ENCODE results near the gene HPS3. TPM values are rescaled to one million over a fixed set of nuclear protein-coding genes. Genes with fewer than 3 reads are reported as not detected.
A peak's percentile ranks its signal among the peaks of the same experiment; 100 is the strongest.

Gene HPS3
- total and polyA plus RNA-seq, 2 experiments from 2014 or later: 14.5 to 18.4 TPM

- no peak overlapping the region for H3K4me3 ChIP-seq
- no peaks in the 10 kb centered on the region for H3F3A ChIP-seq (ENCODE audit: insufficient read depth)
- no peaks in the 10 kb centered on the region for H3K9me2 ChIP-seq (ENCODE audit: insufficient read depth)
- 89 to 90% methylated on average over 4 of the region's 4 CpGs for WGBS, 2 experiments (ENCODE audit: low coverage in 1 of 2, low lambda C conversion rate in 2 of 2, missing lambda C conversion rate in 2 of 2)
- no peak overlapping the region for H3K4me2 ChIP-seq (ENCODE audit: unreplicated experiment)
- H3K36me3 ChIP-seq (ENCODE audit: low read depth): peaks cover 40% of the 10 kb centered on the region
- H3K27me3 ChIP-seq (replicated peaks; ENCODE audit: insufficient read depth): no peaks in the 10 kb centered on the region
- H2AFZ ChIP-seq: no peak overlapping the region
- no peak for DNase-seq
- no peaks in the 10 kb centered on the region for H3K4me1 ChIP-seq (ENCODE audit: insufficient read depth)
- H3K9me3 ChIP-seq (ENCODE audit: low read depth): no peaks in the 10 kb centered on the region
- no peak overlapping the region for H3K9ac ChIP-seq
- H4K20me1 ChIP-seq (ENCODE audit: insufficient read depth): no peaks in the 10 kb centered on the region
- no peak for TF ChIP-seq EZH2 (IDR thresholded peaks at IDR 0.05; ENCODE audit: insufficient read depth, poor library complexity, severe bottlenecking)
- no peak for TF ChIP-seq EZH2phosphoT487 (IDR thresholded peaks at IDR 0.05; ENCODE audit: insufficient read depth, low read depth)
- in situ Hi-C loops (cut with MboI): no loop called here
- H3K79me2 ChIP-seq (ENCODE audit: insufficient read depth): no peaks in the 10 kb centered on the region
- H3K27ac ChIP-seq: no peak overlapping the region
Observed at GRCh38 chr3:149160754-149161300, 31.4 kb downstream of the HPS3 start.

GRCh38 chr3:149162007-149162406 lies 32.6 kb downstream of the HPS3 start:
- no peak overlapping the region for H3K9ac ChIP-seq
- no peaks in the 10 kb centered on the region for H3K79me2 ChIP-seq (ENCODE audit: insufficient read depth)
- H3K9me2 ChIP-seq (ENCODE audit: insufficient read depth): no peaks in the 10 kb centered on the region
- no peak overlapping the region for H2AFZ ChIP-seq
- H3K4me2 ChIP-seq (ENCODE audit: unreplicated experiment): no peak overlapping the region
- no peaks in the 10 kb centered on the region for H4K20me1 ChIP-seq (ENCODE audit: insufficient read depth)
- 83 to 86% methylated on average over 2 of the region's 2 CpGs for WGBS, 2 experiments (ENCODE audit: low coverage in 1 of 2, low lambda C conversion rate in 2 of 2, missing lambda C conversion rate in 2 of 2)
- no peaks in the 10 kb centered on the region for H3K4me1 ChIP-seq (ENCODE audit: insufficient read depth)
- TF ChIP-seq EZH2 (IDR thresholded peaks at IDR 0.05; ENCODE audit: insufficient read depth, poor library complexity, severe bottlenecking) (no peak), EZH2phosphoT487 (IDR thresholded peaks at IDR 0.05; ENCODE audit: insufficient read depth, low read depth) (no peak)
- in situ Hi-C loops (cut with MboI): no loop called here
- H3K4me3 ChIP-seq: no peak overlapping the region
- H3F3A ChIP-seq (ENCODE audit: insufficient read depth): no peaks in the 10 kb centered on the region
- no peak overlapping the region for H3K27ac ChIP-seq
- no peaks in the 10 kb centered on the region for H3K27me3 ChIP-seq (replicated peaks; ENCODE audit: insufficient read depth)
- H3K36me3 ChIP-seq (ENCODE audit: low read depth): peaks cover 49% of the 10 kb centered on the region
- no peaks in the 10 kb centered on the region for H3K9me3 ChIP-seq (ENCODE audit: low read depth)
- no peak for DNase-seq

- no peaks in the 10 kb centered on the region for H3F3A ChIP-seq (ENCODE audit: insufficient read depth)
- H3K9me2 ChIP-seq (ENCODE audit: insufficient read depth): no peaks in the 10 kb centered on the region
- no peak overlapping the region for H2AFZ ChIP-seq
- H4K20me1 ChIP-seq (ENCODE audit: insufficient read depth): no peaks in the 10 kb centered on the region
- H3K36me3 ChIP-seq (ENCODE audit: low read depth): peaks cover 47% of the 10 kb centered on the region
- no peak overlapping the region for H3K27ac ChIP-seq
- no peak for TF ChIP-seq EZH2phosphoT487 (IDR thresholded peaks at IDR 0.05; ENCODE audit: insufficient read depth, low read depth)
- TF ChIP-seq EZH2 (IDR thresholded peaks at IDR 0.05; ENCODE audit: insufficient read depth, poor library complexity, severe bottlenecking): no peak
- DNase-seq: no peak
- in situ Hi-C loops (cut with MboI): no loop called here
- H3K79me2 ChIP-seq (ENCODE audit: insufficient read depth): no peaks in the 10 kb centered on the region
- no peaks in the 10 kb centered on the region for H3K27me3 ChIP-seq (replicated peaks; ENCODE audit: insufficient read depth)
- H3K9me3 ChIP-seq (ENCODE audit: low read depth): no peaks in the 10 kb centered on the region
- H3K9ac ChIP-seq: no peak overlapping the region
- H3K4me1 ChIP-seq (ENCODE audit: insufficient read depth): no peaks in the 10 kb centered on the region
- H3K4me3 ChIP-seq: no peak overlapping the region
- no peak overlapping the region for H3K4me2 ChIP-seq (ENCODE audit: unreplicated experiment)
- whole genome bisulfite sequencing, 2 experiments (ENCODE audit: low coverage in 1 of 2, low lambda C conversion rate in 2 of 2, missing lambda C conversion rate in 2 of 2): 75 to 100% methylated on average over 1 of the region's 1 CpG
Observed at GRCh38 chr3:149163066-149163465, 33.6 kb downstream of the HPS3 start.

GRCh38 chr3:149167898-149168297 lies 38.5 kb downstream of the HPS3 start:
- Histone ChIP-seq H4K20me1 (ENCODE audit: insufficient read depth) (no peaks in the 10 kb centered on the region), H3K4me3 (no peak overlapping the region), H3K36me3 (ENCODE audit: low read depth) (peaks cover 52% of the 10 kb centered on the region), H3K9ac (no peak overlapping the region), H3K9me3 (ENCODE audit: low read depth) (no peaks in the 10 kb centered on the region), H3K4me2 (ENCODE audit: unreplicated experiment) (no peak overlapping the region), H3K4me1 (ENCODE audit: insufficient read depth) (no peaks in the 10 kb centered on the region), H3K79me2 (ENCODE audit: insufficient read depth) (no peaks in the 10 kb centered on the region), H3K27ac (no peak overlapping the region), H3K9me2 (ENCODE audit: insufficient read depth) (no peaks in the 10 kb centered on the region), H3F3A (ENCODE audit: insufficient read depth) (no peaks in the 10 kb centered on the region), H3K27me3 (replicated peaks; ENCODE audit: insufficient read depth) (no peaks in the 10 kb centered on the region), H2AFZ (no peak overlapping the region)
- in situ Hi-C loops (cut with MboI): no loop called here
- DNase-seq: no peak
- TF ChIP-seq EZH2 (IDR thresholded peaks at IDR 0.05; ENCODE audit: insufficient read depth, poor library complexity, severe bottlenecking) (no peak), EZH2phosphoT487 (IDR thresholded peaks at IDR 0.05; ENCODE audit: insufficient read depth, low read depth) (no peak)
- 49 to 73% methylated on average over 2 of the region's 2 CpGs for WGBS, 2 experiments (ENCODE audit: low coverage in 1 of 2, low lambda C conversion rate in 2 of 2, missing lambda C conversion rate in 2 of 2)

- in situ Hi-C loops (cut with MboI): no loop called here
- Histone ChIP-seq H3K9me2 (ENCODE audit: insufficient read depth) (no peaks in the 10 kb centered on the region), H3K4me2 (ENCODE audit: unreplicated experiment) (no peak overlapping the region), H2AFZ (no peak overlapping the region), H3K27me3 (replicated peaks; ENCODE audit: insufficient read depth) (no peaks in the 10 kb centered on the region), H3K4me3 (no peak overlapping the region), H3F3A (ENCODE audit: insufficient read depth) (no peaks in the 10 kb centered on the region), H3K36me3 (ENCODE audit: low read depth) (peaks cover 52% of the 10 kb centered on the region), H3K9ac (no peak overlapping the region), H3K4me1 (ENCODE audit: insufficient read depth) (no peaks in the 10 kb centered on the region), H4K20me1 (ENCODE audit: insufficient read depth) (no peaks in the 10 kb centered on the region), H3K79me2 (ENCODE audit: insufficient read depth) (no peaks in the 10 kb centered on the region), H3K27ac (no peak overlapping the region), H3K9me3 (ENCODE audit: low read depth) (no peaks in the 10 kb centered on the region)
- DNase-seq: peak; percentile 47
- whole genome bisulfite sequencing, 2 experiments (ENCODE audit: low coverage in 1 of 2, low lambda C conversion rate in 2 of 2, missing lambda C conversion rate in 2 of 2): 80 to 81% methylated on average over 7 of the region's 7 CpGs
- no peak for TF ChIP-seq EZH2phosphoT487 (IDR thresholded peaks at IDR 0.05; ENCODE audit: insufficient read depth, low read depth)
- no peak for TF ChIP-seq EZH2 (IDR thresholded peaks at IDR 0.05; ENCODE audit: insufficient read depth, poor library complexity, severe bottlenecking)
Observed at GRCh38 chr3:149170672-149171071, 41.2 kb downstream of the HPS3 start.
